HepG2 (cell line): ENCODE data around the gene UBFD1. TPM values are rescaled to one million over a fixed set of nuclear protein-coding genes. Genes with fewer than 3 reads are reported as not detected.
A peak's percentile ranks its signal among the peaks of the same experiment; 100 is the strongest.

ENCODE experiments used
- ELF4 ChIP-seq: sonication (generic); formaldehyde crosslinking; IDR thresholded peaks from 2 replicates; pipeline ENCODE4 v1.5.0; 2020; ENCODE audit warnings: missing genetic modification reagents, mild to moderate bottlenecking, moderate library complexity, borderline replicate concordance
- FOXP1 ChIP-seq, 2 experiments: fragments of 450-650 bp in 1 of 2; IDR thresholded peaks; 2 replicates each; pipeline ENCODE4 v1.6.1; 2017 to 2018; ENCODE audit warnings: antibody characterized with exemption in 1 of 2
- HNRNPLL ChIP-seq: fragments of 200-400 bp; formaldehyde crosslinking; IDR thresholded peaks from 2 replicates; pipeline ENCODE4 v1.6.1; 2017; ENCODE audit warnings: mild to moderate bottlenecking, low read depth, low read length; ENCODE audit not compliant: poor library complexity, severe bottlenecking
- MED8 ChIP-seq: sonication (generic); formaldehyde crosslinking; IDR thresholded peaks from 2 replicates; pipeline ENCODE4 v1.8.1; 2023; ENCODE audit warnings: mild to moderate bottlenecking, missing genetic modification reagents; ENCODE audit not compliant: insufficient replicate concordance
- PCBP2 ChIP-seq: fragments of 200-400 bp; formaldehyde crosslinking; optimal IDR thresholded peaks from 2 replicates; pipeline ENCODE3; 2018; ENCODE audit warnings: low read length, low read depth; ENCODE audit not compliant: poor library complexity, severe bottlenecking
- RFXANK ChIP-seq: IDR thresholded peaks from 2 replicates; pipeline ENCODE4 v1.6.1; 2016
- TBP ChIP-seq: sonication (generic); formaldehyde crosslinking; IDR thresholded peaks from 2 replicates; pipeline ENCODE4 v1.5.0; 2020; ENCODE audit warnings: missing genetic modification reagents
- TEAD3 ChIP-seq: optimal IDR thresholded peaks from 2 replicates; pipeline ENCODE3; 2016; ENCODE audit warnings: borderline replicate concordance
- TMF1 ChIP-seq: sonication (generic); formaldehyde crosslinking; IDR thresholded peaks from 2 replicates; pipeline ENCODE4 v1.8.1; 2022; ENCODE audit warnings: low read depth, missing genetic modification reagents
- ZBTB42 ChIP-seq: sonication (generic); formaldehyde crosslinking; IDR thresholded peaks from 2 replicates; pipeline ENCODE4 v1.5.0; 2020; ENCODE audit warnings: mild to moderate bottlenecking, missing genetic modification reagents
- ZFX ChIP-seq: sonication (generic); formaldehyde crosslinking; IDR thresholded peaks from 2 replicates; pipeline ENCODE4 v1.4.0; 2020; ENCODE audit warnings: mild to moderate bottlenecking, low read depth, missing genetic modification reagents, moderate library complexity
- ZNF264 ChIP-seq: sonication (generic); formaldehyde crosslinking; IDR thresholded peaks from 2 replicates; pipeline ENCODE4 v1.4.0; 2020; ENCODE audit warnings: missing genetic modification reagents
- ZNF329 ChIP-seq: sonication (generic); formaldehyde crosslinking; IDR thresholded peaks from 2 replicates; pipeline ENCODE4 v1.9.0; 2021; ENCODE audit warnings: low read depth, mild to moderate bottlenecking, missing genetic modification reagents
- ZNF354B ChIP-seq: sonication (generic); formaldehyde crosslinking; IDR thresholded peaks from 2 replicates; pipeline ENCODE4 v1.8.0; 2022; ENCODE audit warnings: mild to moderate bottlenecking, missing genetic modification reagents
- ZNF652 ChIP-seq: IDR thresholded peaks from 2 replicates; pipeline ENCODE4 v1.6.1; 2016; ENCODE audit warnings: low read depth, borderline replicate concordance
- polyA plus RNA-seq, 8 experiments: library from polyadenylated mRNA; depleted of rRNA in 3 of 8; stranded (reverse) in 7 of 8; unstranded in 1 of 8; fragments of >200 nt; fragmentation: Illumina TruSeq in 4 of 8; extraction: Trizol in 4 of 8; gene quantifications; 2 replicates each; pipeline versions ENCODE4 v1.2.1 to v1.2.3, GENCODE V29; 2011 to 2016; ENCODE audit warnings: low read depth in 4 of 8, missing spikeins in 1 of 8, mixed read lengths in 1 of 8; ENCODE audit not compliant: insufficient read depth in 1 of 8
- total RNA-seq, 5 experiments: library from RNA; depleted of rRNA; stranded (reverse); fragments of >200 nt; fragmentation: Illumina TruSeq; extraction: Trizol; gene quantifications; 2 replicates each; pipeline ENCODE4 v1.2.3, GENCODE V29; 2016; ENCODE audit warnings: low read depth in 1 of 5
- TF ChIP-seq, protein P1 (sequence below): sonication (generic); formaldehyde crosslinking; IDR thresholded peaks from 2 replicates; pipeline ENCODE4 v1.5.0; 2020; ENCODE audit warnings: mild to moderate bottlenecking, missing genetic modification reagents, moderate library complexity
- TF ChIP-seq, protein P2 (sequence below), 2 experiments: sonication (generic) in 1 of 2; formaldehyde crosslinking in 1 of 2; IDR thresholded peaks; 2 replicates each; pipeline versions ENCODE4 v1.4.0 to v1.6.1; 2016 to 2020; ENCODE audit warnings: borderline replicate concordance in 1 of 2, low read depth in 1 of 2, mild to moderate bottlenecking in 1 of 2, missing genetic modification reagents in 1 of 2
- TF ChIP-seq, protein P3 (sequence below): sonication (generic); formaldehyde crosslinking; IDR thresholded peaks from 2 replicates; pipeline ENCODE4 v1.8.1; 2023; ENCODE audit warnings: missing genetic modification reagents, mild to moderate bottlenecking, borderline replicate concordance
- TF ChIP-seq, protein P4 (sequence below): sonication (generic); formaldehyde crosslinking; IDR thresholded peaks from 2 replicates; pipeline ENCODE4 v1.4.0; 2020; ENCODE audit warnings: low read depth, mild to moderate bottlenecking, missing genetic modification reagents
- TF ChIP-seq, protein P5 (sequence below): sonication (generic); formaldehyde crosslinking; IDR thresholded peaks from 2 replicates; pipeline ENCODE4 v1.5.0; 2020; ENCODE audit warnings: missing genetic modification reagents

The UBFD1 gene
- total and polyA plus RNA-seq, 2 of the 13 experiments (the other 11 are each of a cell fraction or from before 2014, with no cell fraction given) = 100 to 111 TPM

DNA sequence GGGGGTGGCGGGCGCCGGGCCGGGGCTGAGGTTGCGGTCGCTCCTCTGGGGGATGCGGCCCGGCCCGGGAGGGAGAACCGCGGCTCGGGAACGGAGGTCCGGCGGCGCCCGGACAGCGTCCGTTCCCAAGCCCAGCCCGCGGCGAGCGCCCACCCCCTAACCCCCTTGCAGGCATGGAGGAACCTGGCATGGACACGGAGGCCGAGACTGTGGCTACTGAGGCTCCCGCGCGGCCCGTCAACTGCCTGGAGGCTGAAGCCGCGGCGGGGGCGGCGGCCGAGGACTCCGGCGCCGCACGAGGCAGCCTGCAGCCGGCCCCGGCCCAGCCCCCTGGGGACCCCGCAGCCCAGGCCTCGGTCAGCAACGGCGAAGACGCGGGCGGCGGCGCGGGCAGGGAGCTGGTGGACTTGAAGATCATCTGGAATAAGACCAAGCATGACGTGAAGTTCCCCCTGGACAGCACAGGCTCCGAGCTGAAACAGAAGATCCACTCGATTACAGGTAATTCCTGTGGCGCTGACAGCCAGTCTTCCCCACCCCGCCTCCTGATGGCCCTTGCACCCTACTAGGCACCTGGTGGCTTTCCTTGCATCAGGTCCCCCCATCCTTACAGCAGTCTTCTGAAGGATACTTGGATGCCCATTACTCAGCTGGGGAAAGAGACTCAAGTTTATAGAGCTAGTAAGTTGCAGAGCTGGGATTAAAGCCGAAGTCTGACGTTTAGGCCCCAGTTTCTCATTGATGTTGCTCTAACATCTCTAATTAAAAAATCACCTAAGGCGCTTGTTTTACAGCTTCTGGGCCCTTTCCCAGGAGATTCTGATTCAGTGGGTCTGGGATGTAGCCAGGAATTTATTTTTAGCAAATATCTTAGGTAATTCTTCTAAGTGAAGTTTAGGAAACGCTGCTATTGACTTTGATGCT lies 514 bp downstream of the UBFD1 start (continued):
- peak; percentile 19 for TF ChIP-seq TEAD3 (CRISPR knock-in tag)
- TF ChIP-seq RFXANK (CRISPR knock-in tag) = no peak
- peak; percentile 52 for TF ChIP-seq ZFX (CRISPR knock-in tag)
- peak; percentile 92; the same call in 1 of the 2 replicates for TF ChIP-seq ZNF329 (CRISPR knock-in tag)
- peak; percentile 12; the same call in 1 of the 2 replicates for TF ChIP-seq ELF4 (CRISPR knock-in tag)
- TF ChIP-seq, protein P1, sequence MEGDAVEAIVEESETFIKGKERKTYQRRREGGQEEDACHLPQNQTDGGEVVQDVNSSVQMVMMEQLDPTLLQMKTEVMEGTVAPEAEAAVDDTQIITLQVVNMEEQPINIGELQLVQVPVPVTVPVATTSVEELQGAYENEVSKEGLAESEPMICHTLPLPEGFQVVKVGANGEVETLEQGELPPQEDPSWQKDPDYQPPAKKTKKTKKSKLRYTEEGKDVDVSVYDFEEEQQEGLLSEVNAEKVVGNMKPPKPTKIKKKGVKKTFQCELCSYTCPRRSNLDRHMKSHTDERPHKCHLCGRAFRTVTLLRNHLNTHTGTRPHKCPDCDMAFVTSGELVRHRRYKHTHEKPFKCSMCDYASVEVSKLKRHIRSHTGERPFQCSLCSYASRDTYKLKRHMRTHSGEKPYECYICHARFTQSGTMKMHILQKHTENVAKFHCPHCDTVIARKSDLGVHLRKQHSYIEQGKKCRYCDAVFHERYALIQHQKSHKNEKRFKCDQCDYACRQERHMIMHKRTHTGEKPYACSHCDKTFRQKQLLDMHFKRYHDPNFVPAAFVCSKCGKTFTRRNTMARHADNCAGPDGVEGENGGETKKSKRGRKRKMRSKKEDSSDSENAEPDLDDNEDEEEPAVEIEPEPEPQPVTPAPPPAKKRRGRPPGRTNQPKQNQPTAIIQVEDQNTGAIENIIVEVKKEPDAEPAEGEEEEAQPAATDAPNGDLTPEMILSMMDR (CRISPR knock-in tag) = no peak
- TF ChIP-seq, protein P2, sequence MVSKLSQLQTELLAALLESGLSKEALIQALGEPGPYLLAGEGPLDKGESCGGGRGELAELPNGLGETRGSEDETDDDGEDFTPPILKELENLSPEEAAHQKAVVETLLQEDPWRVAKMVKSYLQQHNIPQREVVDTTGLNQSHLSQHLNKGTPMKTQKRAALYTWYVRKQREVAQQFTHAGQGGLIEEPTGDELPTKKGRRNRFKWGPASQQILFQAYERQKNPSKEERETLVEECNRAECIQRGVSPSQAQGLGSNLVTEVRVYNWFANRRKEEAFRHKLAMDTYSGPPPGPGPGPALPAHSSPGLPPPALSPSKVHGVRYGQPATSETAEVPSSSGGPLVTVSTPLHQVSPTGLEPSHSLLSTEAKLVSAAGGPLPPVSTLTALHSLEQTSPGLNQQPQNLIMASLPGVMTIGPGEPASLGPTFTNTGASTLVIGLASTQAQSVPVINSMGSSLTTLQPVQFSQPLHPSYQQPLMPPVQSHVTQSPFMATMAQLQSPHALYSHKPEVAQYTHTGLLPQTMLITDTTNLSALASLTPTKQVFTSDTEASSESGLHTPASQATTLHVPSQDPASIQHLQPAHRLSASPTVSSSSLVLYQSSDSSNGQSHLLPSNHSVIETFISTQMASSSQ (IDR thresholded peaks at IDR 0.05; ENCODE audit: low read depth) = no peak
- TF ChIP-seq, protein P2 (CRISPR knock-in tag; IDR thresholded peaks at IDR 0.05; ENCODE audit: borderline replicate concordance) = no peak
- no peak for TF ChIP-seq FOXP1 (IDR thresholded peaks at IDR 0.05)
- TF ChIP-seq FOXP1 (CRISPR knock-in tag; IDR thresholded peaks at IDR 0.05) = no peak
- no peak for TF ChIP-seq PCBP2
- peak; percentile 54; the same call in 1 of the 2 replicates for TF ChIP-seq ZNF264 (CRISPR knock-in tag)
- TF ChIP-seq TBP = no peak
- TF ChIP-seq TMF1 (CRISPR knock-in tag) = peak; percentile 65; the same call in 1 of the 2 replicates
- peak; percentile 39 for TF ChIP-seq MED8
- TF ChIP-seq, protein P3, sequence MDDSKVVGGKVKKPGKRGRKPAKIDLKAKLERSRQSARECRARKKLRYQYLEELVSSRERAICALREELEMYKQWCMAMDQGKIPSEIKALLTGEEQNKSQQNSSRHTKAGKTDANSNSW (CRISPR knock-in tag) = 0 out of 2 replicates have a peak, but pooled peaks have one; percentile 57
- TF ChIP-seq ZNF652 (CRISPR knock-in tag) = no peak
- TF ChIP-seq HNRNPLL = no peak
- TF ChIP-seq ZBTB42 (CRISPR knock-in tag) = no peak; the same call in 1 of the 2 replicates
- no peak; the same call in 1 of the 2 replicates for TF ChIP-seq ZNF354B (CRISPR knock-in tag)
- TF ChIP-seq, protein P4, sequence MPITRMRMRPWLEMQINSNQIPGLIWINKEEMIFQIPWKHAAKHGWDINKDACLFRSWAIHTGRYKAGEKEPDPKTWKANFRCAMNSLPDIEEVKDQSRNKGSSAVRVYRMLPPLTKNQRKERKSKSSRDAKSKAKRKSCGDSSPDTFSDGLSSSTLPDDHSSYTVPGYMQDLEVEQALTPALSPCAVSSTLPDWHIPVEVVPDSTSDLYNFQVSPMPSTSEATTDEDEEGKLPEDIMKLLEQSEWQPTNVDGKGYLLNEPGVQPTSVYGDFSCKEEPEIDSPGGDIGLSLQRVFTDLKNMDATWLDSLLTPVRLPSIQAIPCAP (CRISPR knock-in tag) = no peak
- TF ChIP-seq, protein P5, sequence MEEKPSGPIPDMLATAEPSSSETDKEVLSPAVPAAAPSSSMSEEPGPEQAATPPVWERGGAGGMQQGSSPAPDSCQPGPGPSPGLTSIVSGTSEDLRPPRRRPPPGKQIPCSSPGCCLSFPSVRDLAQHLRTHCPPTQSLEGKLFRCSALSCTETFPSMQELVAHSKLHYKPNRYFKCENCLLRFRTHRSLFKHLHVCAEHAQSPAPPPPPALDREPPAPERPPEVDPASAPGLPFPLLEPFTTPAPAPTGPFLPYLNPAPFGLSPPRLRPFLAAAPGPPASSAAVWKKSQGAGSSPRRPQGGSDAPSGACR (CRISPR knock-in tag) = no peak
